Thyroid gland (tissue), 4 donors: Measurements from ENCODE around the gene DYNC1LI2. TPM values are rescaled to one million over a fixed set of nuclear protein-coding genes. Genes with fewer than 3 reads are reported as not detected.
A peak's percentile ranks its signal among the peaks of the same experiment; 100 is the strongest.

Experiments used
- DNase-seq, 2 donors: peaks; one replicate each; pipeline ENCODE4 v3.0.0-alpha.2; 2019
- H3K27ac ChIP-seq, 3 donors: fragments of 200-600 bp; sonication (generic); 1 replicate in 2 of 3; 2 replicates in 1 of 3; pipeline ENCODE4 v1.5.1; 2016 to 2019; ENCODE audit warnings: mild to moderate bottlenecking in 1 of 3, moderate library complexity in 1 of 3
- H3K27me3 ChIP-seq: fragments of 200-600 bp; sonication (generic); one replicate; pipeline ENCODE4 v1.5.1; 2019
- H3K36me3 ChIP-seq, 2 donors: fragments of 200-600 bp; sonication (generic); one replicate each; pipeline ENCODE4 v1.5.1; 2016 to 2019
- H3K4me1 ChIP-seq, 2 donors: fragments of 200-600 bp; sonication (generic); one replicate each; pipeline ENCODE4 v1.5.1; 2017 to 2019
- H3K4me3 ChIP-seq, 3 donors: fragments of 200-600 bp; sonication (generic); replicated peaks in 1 of 3; 1 replicate in 2 of 3; 2 replicates in 1 of 3; pipeline ENCODE4 v1.5.1; 2016; ENCODE audit warnings: mild to moderate bottlenecking in 1 of 3
- H3K9me3 ChIP-seq: fragments of 200-600 bp; sonication (generic); one replicate; pipeline ENCODE4 v1.5.1; 2017
- POLR2A ChIP-seq, 2 donors: fragments of 450-650 bp; IDR thresholded peaks; one replicate each; pipeline ENCODE4 v1.6.1; 2017; ENCODE audit warnings: antibody characterized with exemption in 2 of 2, mild to moderate bottlenecking in 2 of 2, moderate library complexity in 1 of 2
- WGBS, 2 donors: methylation state at CpG; one replicate each; pipeline ENCODE4 v1.1.5; 2017; 5-methylcytosine and 5-hydroxymethylcytosine counted together
- intact Hi-C: fragments of 100-400 bp; cut with DNase I; formaldehyde crosslinking; loops from one replicate; pipeline ENCODE4 v1.15.1; 2023
- total RNA-seq, 4 donors: library from RNA; depleted of rRNA; stranded (reverse); fragments of >200 nt; gene quantifications; one replicate each; pipeline ENCODE4 v1.2.3, GENCODE V29; 2016
- TF ChIP-seq, protein P1 (sequence below), 6 experiments: fragments of 200-600 bp in 3 of 6; fragments of 450-650 bp in 3 of 6; sonication (generic) in 3 of 6; IDR thresholded peaks; one replicate each; pipeline ENCODE4 v1.5.1; 2016 to 2019; ENCODE audit warnings: antibody characterized with exemption in 6 of 6, mild to moderate bottlenecking in 2 of 6, inconsistent platforms in 1 of 6, moderate library complexity in 1 of 6

Gene DYNC1LI2
- total RNA-seq, 4 donors from 2014 or later: 162 to 332 (median 195) TPM

DNA sequence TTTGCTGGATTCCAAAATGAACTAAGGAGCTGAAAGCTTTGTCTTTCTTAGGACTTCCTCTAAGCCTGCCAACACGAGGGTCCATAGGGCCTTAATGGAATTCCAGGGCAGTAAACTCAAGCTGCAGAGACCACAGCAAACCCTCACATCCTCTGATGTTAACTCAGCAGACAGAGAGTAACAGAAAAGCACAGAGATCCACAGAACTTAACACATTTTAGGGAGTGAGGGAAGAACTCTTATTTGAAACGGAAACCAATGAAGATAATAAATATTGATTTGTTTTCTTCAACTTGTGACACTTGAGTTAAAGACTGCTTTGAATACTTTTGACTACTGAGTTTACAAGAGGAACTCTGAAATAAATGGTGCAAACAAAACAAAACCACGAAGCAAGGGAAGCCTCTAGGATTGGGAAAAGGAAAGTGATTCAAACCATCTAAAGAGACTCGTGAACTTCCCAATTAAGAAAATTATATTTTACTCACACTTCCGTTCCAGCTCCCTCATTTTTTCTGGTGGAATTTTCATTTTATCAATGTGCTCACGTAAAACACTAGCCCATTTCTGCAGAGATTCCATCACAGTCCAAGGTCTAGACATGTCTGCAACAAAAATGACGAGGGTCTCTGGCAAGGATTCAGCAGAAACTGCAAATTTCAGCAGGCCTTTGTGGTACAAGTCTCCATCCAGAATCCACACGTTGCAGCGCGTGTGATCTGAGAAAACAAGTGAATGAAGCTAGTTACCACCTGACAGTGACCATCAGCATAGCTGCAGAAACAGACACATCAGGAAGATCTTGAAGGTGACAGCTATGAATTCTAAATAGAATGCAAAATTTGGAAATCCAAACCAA, 9.2 kb downstream of the DYNC1LI2 start:
- peaks cover 16 to 17% of the 10 kb centered on the region in 2 donors for H3K36me3 ChIP-seq
- no peak overlapping the region for H3K4me3 ChIP-seq
- no peak for TF ChIP-seq POLR2A (IDR thresholded peaks at IDR 0.05)
- TF ChIP-seq, protein P1, sequence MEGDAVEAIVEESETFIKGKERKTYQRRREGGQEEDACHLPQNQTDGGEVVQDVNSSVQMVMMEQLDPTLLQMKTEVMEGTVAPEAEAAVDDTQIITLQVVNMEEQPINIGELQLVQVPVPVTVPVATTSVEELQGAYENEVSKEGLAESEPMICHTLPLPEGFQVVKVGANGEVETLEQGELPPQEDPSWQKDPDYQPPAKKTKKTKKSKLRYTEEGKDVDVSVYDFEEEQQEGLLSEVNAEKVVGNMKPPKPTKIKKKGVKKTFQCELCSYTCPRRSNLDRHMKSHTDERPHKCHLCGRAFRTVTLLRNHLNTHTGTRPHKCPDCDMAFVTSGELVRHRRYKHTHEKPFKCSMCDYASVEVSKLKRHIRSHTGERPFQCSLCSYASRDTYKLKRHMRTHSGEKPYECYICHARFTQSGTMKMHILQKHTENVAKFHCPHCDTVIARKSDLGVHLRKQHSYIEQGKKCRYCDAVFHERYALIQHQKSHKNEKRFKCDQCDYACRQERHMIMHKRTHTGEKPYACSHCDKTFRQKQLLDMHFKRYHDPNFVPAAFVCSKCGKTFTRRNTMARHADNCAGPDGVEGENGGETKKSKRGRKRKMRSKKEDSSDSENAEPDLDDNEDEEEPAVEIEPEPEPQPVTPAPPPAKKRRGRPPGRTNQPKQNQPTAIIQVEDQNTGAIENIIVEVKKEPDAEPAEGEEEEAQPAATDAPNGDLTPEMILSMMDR (IDR thresholded peaks at IDR 0.05): no peak
- H3K27ac ChIP-seq: peak overlapping the region; percentile 77 to 87 (median 82)
- no peak for DNase-seq
- intact Hi-C loops: no loop called here
- H3K9me3 ChIP-seq: no peaks in the 10 kb centered on the region
- no peaks in the 10 kb centered on the region for H3K27me3 ChIP-seq
- 47 to 54% methylated on average over 10 of the region's 10 CpGs for WGBS, 2 donors
- peaks cover 33 to 53% of the 10 kb centered on the region in 2 donors for H3K4me1 ChIP-seq

DNA sequence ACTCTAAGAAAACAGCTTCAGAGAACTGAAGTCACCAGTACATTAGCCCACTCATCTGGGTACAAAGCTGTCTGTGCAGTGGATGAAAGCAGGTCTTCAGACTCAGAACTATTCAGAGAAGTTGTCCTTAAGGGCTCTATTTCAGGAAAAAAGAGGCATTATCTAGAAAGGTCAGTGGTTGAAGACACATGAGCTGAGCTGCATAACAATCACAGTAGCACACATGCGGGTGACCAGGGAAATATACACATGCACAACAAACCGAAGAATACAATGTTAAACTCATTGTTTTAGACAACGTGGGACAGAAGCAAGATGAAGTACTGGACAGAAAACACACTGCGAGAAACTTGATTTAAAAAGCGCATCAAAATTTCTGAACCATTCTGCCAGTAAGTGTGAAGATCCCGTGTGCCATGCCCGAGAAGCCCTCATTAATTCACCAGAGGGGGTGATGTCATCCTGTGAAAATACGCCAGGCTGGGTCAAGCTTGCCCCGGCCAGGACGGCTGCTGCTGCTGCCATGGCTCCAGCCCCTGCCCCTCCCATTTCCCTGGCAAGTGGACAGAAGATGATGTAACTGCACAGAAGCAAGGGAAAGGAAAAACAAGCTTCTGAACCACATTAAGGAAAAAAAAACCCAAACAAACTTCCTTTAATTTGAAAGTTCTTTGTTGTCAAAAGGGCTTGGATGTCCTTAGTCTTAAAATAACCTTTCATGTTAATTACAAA, 10.1 kb downstream of the DYNC1LI2 start:
- Histone ChIP-seq H3K4me3 (no peak overlapping the region), H3K27me3 (no peaks in the 10 kb centered on the region), H3K9me3 (no peaks in the 10 kb centered on the region), H3K4me1 (peaks cover 33 to 61% of the 10 kb centered on the region in 2 donors), H3K36me3 (peaks cover 16 to 18% of the 10 kb centered on the region in 2 donors), H3K27ac (peak overlapping the region; percentile 77 to 87 (median 82))
- DNase-seq: peak; percentile 94 to 95
- TF ChIP-seq, protein P1 (IDR thresholded peaks at IDR 0.05): peak in 1 of 6 experiments; percentile 11
- no peak for TF ChIP-seq POLR2A (IDR thresholded peaks at IDR 0.05)
- 24 to 27% methylated on average over 10 of the region's 10 CpGs for WGBS, 2 donors
- intact Hi-C loops: no loop called here

DNA sequence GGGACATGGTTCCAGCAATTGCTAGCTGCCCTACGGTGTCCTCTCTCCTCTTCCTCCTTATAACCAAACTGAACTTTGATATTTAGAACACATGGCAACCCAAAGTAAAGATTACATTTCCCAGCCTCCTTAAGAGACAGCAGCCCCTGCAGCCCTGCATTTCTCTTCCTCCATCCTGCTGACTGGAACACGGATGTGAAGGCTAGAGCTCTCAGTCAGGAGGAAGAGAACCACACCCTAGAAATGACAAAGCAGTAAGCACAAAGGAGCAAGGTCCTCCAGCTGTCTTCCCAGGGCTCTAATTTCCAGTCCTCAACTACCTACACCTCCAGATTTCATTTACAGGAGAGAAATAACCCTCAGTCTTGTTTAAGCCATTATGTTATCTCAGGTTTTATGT, 10.9 kb downstream of the DYNC1LI2 start:
- Histone ChIP-seq H3K4me1 (peaks cover 33 to 65% of the 10 kb centered on the region in 2 donors), H3K9me3 (no peaks in the 10 kb centered on the region), H3K27me3 (no peaks in the 10 kb centered on the region), H3K27ac (peak overlapping the region; percentile 72 to 87 (median 77)), H3K36me3 (peaks cover 21% of the 10 kb centered on the region in 2 donors), H3K4me3 (no peak overlapping the region)
- WGBS, 2 donors: 67 to 81% methylated on average over 2 of the region's 2 CpGs
- TF ChIP-seq, protein P1 (IDR thresholded peaks at IDR 0.05): no peak
- TF ChIP-seq POLR2A (IDR thresholded peaks at IDR 0.05): no peak
- no peak for DNase-seq
- intact Hi-C loops: no loop called here

DNA sequence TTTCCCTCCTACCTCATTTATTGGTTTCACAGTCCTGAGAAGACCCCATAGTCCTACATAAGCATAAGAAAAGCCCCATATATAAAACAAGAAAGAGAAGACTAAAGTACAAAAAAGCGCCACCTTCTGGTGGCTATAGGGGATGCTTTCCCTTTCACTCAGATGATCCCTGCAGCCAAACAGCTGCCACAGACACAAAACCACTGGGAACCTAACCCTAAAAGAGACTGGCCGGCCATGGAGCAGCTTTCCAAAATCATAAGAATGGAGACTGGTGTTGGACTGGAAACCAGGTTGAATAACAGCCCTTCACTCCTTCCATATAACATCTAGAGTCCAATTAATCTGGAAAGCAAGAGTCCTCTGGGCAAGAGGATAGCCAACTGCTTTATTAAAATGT, 11.4 kb downstream of the DYNC1LI2 start:
- Histone ChIP-seq H3K4me3 (no peak overlapping the region), H3K4me1 (peaks cover 33 to 65% of the 10 kb centered on the region in 2 donors), H3K27ac (peak overlapping the region; percentile 22 to 87 (median 77)), H3K9me3 (no peaks in the 10 kb centered on the region), H3K27me3 (no peaks in the 10 kb centered on the region), H3K36me3 (peaks cover 21% of the 10 kb centered on the region in 2 donors)
- TF ChIP-seq, protein P1 (IDR thresholded peaks at IDR 0.05): peak in 4 of 6 experiments; percentile 37 to 59 (median 44)
- no peak for TF ChIP-seq POLR2A (IDR thresholded peaks at IDR 0.05)
- DNase-seq: no peak
- 47 to 52% methylated on average over 2 of the region's 2 CpGs for WGBS, 2 donors
- intact Hi-C loops: no loop called here
